GM21786 (cell line): ENCODE results near the gene ZNF570.

Experiments used
- ATAC-seq: cut with Tn5 transposase; IDR thresholded peaks from one replicate; pipeline ENCODE4 v1.9.1; 2021; ENCODE audit not compliant: unreplicated experiment

Gene ZNF570

DNA sequence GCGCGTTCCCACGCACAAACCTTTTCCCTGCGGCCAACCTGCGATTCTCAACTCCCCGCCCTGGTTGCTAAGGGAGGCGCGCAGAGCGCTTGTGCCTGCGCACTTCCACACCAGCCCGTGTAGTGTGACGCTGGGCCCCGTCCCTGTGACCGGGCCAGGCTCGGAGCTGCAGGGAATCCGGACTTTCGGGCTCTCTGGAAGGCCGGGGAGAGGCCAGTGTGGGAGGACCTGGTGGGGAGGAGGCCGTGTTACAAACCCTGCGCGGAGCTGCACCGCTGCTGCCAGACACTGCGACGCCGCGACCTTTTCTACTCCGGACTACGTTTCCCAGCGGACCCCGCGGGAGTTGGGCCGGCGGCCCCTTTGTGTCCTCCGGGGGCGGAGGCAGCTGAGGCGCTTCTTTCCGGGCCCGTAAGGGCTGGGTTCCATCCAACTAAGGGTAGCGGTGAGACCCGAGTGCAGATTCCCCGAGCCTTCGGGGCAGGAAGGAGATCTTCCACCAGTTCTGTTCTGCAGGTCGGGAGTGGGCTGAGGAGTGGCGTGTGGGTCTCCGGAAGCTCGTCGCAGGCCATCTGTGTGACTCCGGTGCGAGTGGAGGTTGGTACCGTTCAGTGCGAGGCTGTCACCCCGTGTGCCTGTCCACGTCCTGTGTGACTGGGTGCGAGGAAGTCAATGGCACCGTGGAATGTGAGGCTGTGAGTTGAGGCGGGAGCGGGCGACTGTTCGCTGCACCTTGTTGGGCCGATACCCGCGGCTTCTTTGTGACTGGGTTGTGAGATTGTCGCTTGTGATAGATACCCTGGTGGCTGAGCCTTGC is at the start of gene ZNF570:
Gene ZNF570 (plus strand): TSS at position 396 of the 817 bp plus-strand sequence. CDS start 999 bp downstream, outside the sequence.
- ATAC-seq, result peak; percentile 58

- no peak for ATAC-seq
Observed at GRCh38 chr19:37452500-37453245, 16.5 kb upstream of the ZNF570 start.

GRCh38 chr19:37466277-37466797 is 2.8 kb upstream of the ZNF570 start:
- no peak for ATAC-seq

GRCh38 chr19:37466798-37467607 is 2.2 kb upstream of the ZNF570 start, which contains the start of gene ZNF569:
ZNF569 (minus strand) TSS chr19:37467444; CDS start chr19:37444921, 22,523 bp downstream.
- peak; percentile 60 for ATAC-seq

DNA sequence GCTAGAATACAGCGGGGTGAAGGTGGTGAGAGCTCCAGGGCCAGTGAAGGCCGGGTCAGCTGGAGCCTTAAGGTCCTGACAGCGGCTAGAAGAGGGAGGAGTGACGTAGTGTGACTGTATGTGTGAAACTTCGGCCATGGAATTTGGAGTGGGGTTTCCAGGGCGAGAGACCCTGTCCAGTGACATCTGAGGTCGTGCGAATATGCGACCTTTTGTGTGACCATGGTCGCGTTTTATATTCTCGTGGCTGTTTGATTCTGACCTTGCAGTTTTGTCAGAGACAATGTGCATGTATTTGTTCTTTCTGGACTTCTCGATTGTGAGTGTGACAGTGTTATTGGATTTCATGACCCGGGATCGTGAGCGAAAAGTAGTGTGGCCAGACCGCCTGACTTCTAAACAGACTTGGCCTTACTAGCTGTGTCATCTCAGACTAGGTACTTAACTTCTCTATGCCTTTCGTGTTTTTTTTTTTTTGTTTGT is 1.5 kb upstream of the ZNF570 start:
- no peak for ATAC-seq

GRCh38 chr19:37470216-37470615 is 1.1 kb downstream of the ZNF570 start:
- no peak for ATAC-seq

DNA sequence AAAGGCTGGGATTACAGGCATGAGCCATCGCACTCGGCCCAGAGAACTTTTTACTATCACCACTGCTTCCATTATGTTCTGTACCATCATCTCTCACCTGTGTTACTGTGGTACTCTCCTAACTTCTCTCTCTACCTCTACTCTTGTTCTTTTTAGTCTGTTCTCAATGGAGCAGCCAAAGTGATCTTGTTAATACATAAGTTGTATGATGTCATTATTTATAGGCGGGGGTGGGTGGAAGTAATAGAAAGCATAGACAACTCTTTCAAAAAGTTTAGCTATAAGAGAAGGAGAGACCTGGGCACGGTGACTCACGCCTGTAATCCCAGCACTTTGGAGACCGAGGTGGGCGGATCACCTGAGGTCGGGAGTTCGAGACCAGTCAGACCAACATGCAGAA is 3.0 kb downstream of the ZNF570 start:
- no peak for ATAC-seq

- no peak for ATAC-seq
Observed at GRCh38 chr19:37484406-37485168, 15.4 kb downstream of the ZNF570 start.

DNA sequence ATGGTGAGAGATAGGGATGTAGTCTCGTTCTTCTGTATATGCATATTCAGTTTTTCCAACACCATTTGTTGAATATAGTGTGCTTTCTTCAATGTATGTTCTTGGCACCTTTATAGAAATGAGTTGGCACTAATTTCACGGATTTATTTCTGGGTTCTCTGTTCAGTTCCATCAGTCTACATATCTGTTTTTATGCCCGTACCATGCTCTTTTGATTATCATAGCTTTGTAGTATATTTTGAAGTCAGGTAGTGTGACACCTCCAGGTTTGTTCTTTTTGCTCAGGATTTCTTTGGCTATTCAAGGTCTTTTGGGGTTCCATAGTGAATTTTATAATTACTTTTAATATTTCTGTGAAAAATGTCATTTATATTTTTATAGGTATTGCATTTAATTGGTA is 23.1 kb downstream of the ZNF570 start:
- no peak for ATAC-seq

GRCh38 chr19:37505958-37506386 is 36.8 kb downstream of the ZNF570 start:
- ATAC-seq, result peak; percentile 24

GRCh38 chr19:37506387-37507166 is 37.4 kb downstream of the ZNF570 start, which contains the start of gene ZNF793:
ZNF793 (plus strand) TSS chr19:37506939; CDS start chr19:37523440, 16,501 bp downstream.
- ATAC-seq, result peak; percentile 65

DNA sequence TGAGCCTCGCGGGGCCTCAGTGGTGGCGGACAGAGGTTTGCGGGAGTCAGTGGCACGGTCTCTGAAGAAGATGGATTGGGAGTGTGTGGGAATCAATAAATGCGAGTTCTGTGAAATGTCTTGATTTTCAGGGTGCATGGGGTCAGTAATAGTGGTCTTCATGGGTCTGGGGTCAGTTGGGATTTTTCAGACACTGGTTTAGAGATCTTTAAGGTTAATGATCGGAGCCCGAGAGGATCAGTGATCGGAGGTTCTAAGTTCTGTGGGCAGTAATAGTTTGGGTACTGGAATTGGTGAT is 38.0 kb downstream of the ZNF570 start:
- ATAC-seq, result no peak

- ATAC-seq, result no peak
Observed at GRCh38 chr19:37511186-37511585, 42.0 kb downstream of the ZNF570 start.

DNA sequence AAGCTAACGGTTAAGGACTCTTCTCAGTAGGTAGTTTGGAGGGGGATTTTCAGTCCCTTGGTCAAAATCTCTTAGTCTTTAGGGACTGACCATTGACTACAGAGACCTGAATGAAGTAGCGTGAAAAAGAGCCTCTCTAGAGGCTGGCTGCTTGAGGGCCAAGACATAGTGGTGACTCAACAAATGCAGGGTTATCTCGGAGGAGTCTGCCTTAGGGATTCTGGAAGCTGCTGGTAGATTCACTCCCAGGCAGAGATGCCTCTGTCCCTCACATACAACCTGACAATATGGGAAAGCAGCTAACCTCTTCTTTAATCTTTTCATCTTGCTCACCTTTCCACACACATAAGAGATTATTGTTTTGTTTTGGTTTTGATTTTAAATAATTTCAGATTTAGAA is 42.7 kb downstream of the ZNF570 start:
- ATAC-seq, result no peak

- no peak for ATAC-seq
Observed at GRCh38 chr19:37513397-37513796, 44.2 kb downstream of the ZNF570 start.

GRCh38 chr19:37519890-37520289 is 50.7 kb downstream of the ZNF570 start:
- ATAC-seq, result no peak

GRCh38 chr19:37537391-37537947 is 68.3 kb downstream of the ZNF570 start:
- ATAC-seq, result no peak
